HCEC 1CT (cell line): ENCODE data around the gene FZD4.
A peak's percentile ranks its signal among the peaks of the same experiment; 100 is the strongest.
"Not testable (repeated sequence)": the region's sequence is repeated elsewhere in the genome, so short reads cannot be mapped to it uniquely, and the experiment has no call there.

Experiments used
- DNase-seq: peaks from one replicate; pipeline ENCODE4 v3.0.0-alpha.2; 2017

Gene FZD4

GRCh38 chr11:86934926-86935579 is 20.1 kb downstream of the FZD4 start:
- no peak for DNase-seq

- no peak for DNase-seq
Observed at GRCh38 chr11:86934582-86934900, 20.7 kb downstream of the FZD4 start.

GRCh38 chr11:86933891-86934581 is 21.2 kb downstream of the FZD4 start:
- DNase-seq = no peak

GRCh38 chr11:86932924-86933875 is 22.0 kb downstream of the FZD4 start:
- no peak for DNase-seq

GRCh38 chr11:86932259-86932585 is 23.0 kb downstream of the FZD4 start:
- no peak for DNase-seq

GRCh38 chr11:86931548-86932258 is 23.5 kb downstream of the FZD4 start:
- DNase-seq = peak; percentile 68

GRCh38 chr11:86930957-86931547 is 24.1 kb downstream of the FZD4 start:
- no peak for DNase-seq

- no peak for DNase-seq
Observed at GRCh38 chr11:86926975-86927374, 28.2 kb downstream of the FZD4 start.

- no peak for DNase-seq
Observed at GRCh38 chr11:86923999-86924766, 31.0 kb downstream of the FZD4 start.

GRCh38 chr11:86922225-86922624 is 33.0 kb downstream of the FZD4 start:
- DNase-seq = no peak

GRCh38 chr11:86919557-86920210 is 35.5 kb downstream of the FZD4 start:
- DNase-seq = peak; percentile 76

- no peak for DNase-seq
Observed at GRCh38 chr11:86918973-86919372, 36.2 kb downstream of the FZD4 start.

- DNase-seq = no peak
Observed at GRCh38 chr11:86918496-86918895, 36.7 kb downstream of the FZD4 start.

GRCh38 chr11:86917589-86917988 is 37.6 kb downstream of the FZD4 start:
- no peak for DNase-seq

- peak; percentile 83 for DNase-seq
Observed at GRCh38 chr11:86916330-86916729, 38.9 kb downstream of the FZD4 start.

GRCh38 chr11:86915850-86916249 is 39.3 kb downstream of the FZD4 start:
- not testable (repeated sequence) for DNase-seq

- no peak for DNase-seq
Observed at GRCh38 chr11:86914865-86915519, 40.2 kb downstream of the FZD4 start.

- DNase-seq = no peak
Observed at GRCh38 chr11:86912238-86912637, 43.0 kb downstream of the FZD4 start.

- peak; percentile 31 for DNase-seq
Observed at GRCh38 chr11:86910592-86910991, 44.6 kb downstream of the FZD4 start.

GRCh38 chr11:86906198-86906597 is 49.0 kb downstream of the FZD4 start:
- no peak for DNase-seq

- DNase-seq = no peak
Observed at GRCh38 chr11:86905252-86905651, 49.9 kb downstream of the FZD4 start.
